ENCODE data around the gene SPOCK2. TPM values are rescaled to one million over a fixed set of nuclear protein-coding genes. Genes with fewer than 3 reads are reported as not detected.

SPOCK2 gene
- total RNA-seq, 1 experiment from 2014 or later, result 0.32 TPM

- H3K36me3 ChIP-seq (ENCODE audit: insufficient read depth, low read length, poor library complexity, severe bottlenecking), result no peaks in the 10 kb centered on the region
- no peak for TF ChIP-seq CTCF (conservative IDR thresholded peaks at IDR 0.05; ENCODE audit: low read depth, low read length)
- TF ChIP-seq EZH2 (IDR thresholded peaks at IDR 0.05; ENCODE audit: borderline replicate concordance, low read depth, low read length, poor library complexity, severe bottlenecking), result no peak
- H3K4me1 ChIP-seq (ENCODE audit: insufficient read depth, low read length, poor library complexity, severe bottlenecking), result peaks cover 7% of the 10 kb centered on the region
- H3K9me3 ChIP-seq (ENCODE audit: low read depth, low read length, poor library complexity, severe bottlenecking), result no peaks in the 10 kb centered on the region
- H3K27me3 ChIP-seq (replicated peaks; ENCODE audit: insufficient read depth, low read depth, low read length, poor library complexity), result no peaks in the 10 kb centered on the region
- ChIA-PET CTCF (interaction anchor here (0.9 kb wide), 1 partner anchor 18 kb away, joined by 5 read pairs; no protein-coding TSS in a partner anchor), POLR2A (ENCODE audit: low non-redundant PET) (interaction anchor here (0.5 kb wide), 1 partner anchor 144 kb away, joined by 14 read pairs; no protein-coding TSS in a partner anchor)
- no peak overlapping the region for H3K27ac ChIP-seq (ENCODE audit: low read depth, low read length, poor library complexity, severe bottlenecking)
- DNase-seq (ENCODE audit: low spot score), result peak; percentile 55
- intact Hi-C loops (cut with micrococcal nuclease; ENCODE audit: unreplicated experiment), result no loop called here
- no peak overlapping the region for H3K4me3 ChIP-seq (ENCODE audit: low read depth, low read length, poor library complexity, severe bottlenecking)
- BruUV-seq (replicated peaks), result no TSS peak
Observed at GRCh38 chr10:72066318-72067284, 21.8 kb downstream of the SPOCK2 start.

GRCh38 chr10:72065439-72066025 is 22.8 kb downstream of the SPOCK2 start:
- DNase-seq (ENCODE audit: low spot score), result no peak
- Histone ChIP-seq H3K27ac (ENCODE audit: low read depth, low read length, poor library complexity, severe bottlenecking) (no peak overlapping the region), H3K36me3 (ENCODE audit: insufficient read depth, low read length, poor library complexity, severe bottlenecking) (no peaks in the 10 kb centered on the region), H3K4me1 (ENCODE audit: insufficient read depth, low read length, poor library complexity, severe bottlenecking) (peaks cover 7% of the 10 kb centered on the region), H3K27me3 (replicated peaks; ENCODE audit: insufficient read depth, low read depth, low read length, poor library complexity) (no peaks in the 10 kb centered on the region), H3K9me3 (ENCODE audit: low read depth, low read length, poor library complexity, severe bottlenecking) (no peaks in the 10 kb centered on the region), H3K4me3 (ENCODE audit: low read depth, low read length, poor library complexity, severe bottlenecking) (no peak overlapping the region)
- intact Hi-C loops (cut with micrococcal nuclease; ENCODE audit: unreplicated experiment), result no loop called here
- TF ChIP-seq CTCF (conservative IDR thresholded peaks at IDR 0.05; ENCODE audit: low read depth, low read length), result no peak
- TF ChIP-seq EZH2 (IDR thresholded peaks at IDR 0.05; ENCODE audit: borderline replicate concordance, low read depth, low read length, poor library complexity, severe bottlenecking), result no peak
- POLR2A ChIA-PET (ENCODE audit: low non-redundant PET), result no interaction called here
- BruUV-seq (replicated peaks), result no TSS peak
- CTCF ChIA-PET, result no interaction called here

- Histone ChIP-seq H3K4me1 (ENCODE audit: insufficient read depth, low read length, poor library complexity, severe bottlenecking) (peaks cover 14% of the 10 kb centered on the region), H3K27ac (ENCODE audit: low read depth, low read length, poor library complexity, severe bottlenecking) (no peak overlapping the region), H3K4me3 (ENCODE audit: low read depth, low read length, poor library complexity, severe bottlenecking) (no peak overlapping the region), H3K27me3 (replicated peaks; ENCODE audit: insufficient read depth, low read depth, low read length, poor library complexity) (no peaks in the 10 kb centered on the region), H3K9me3 (ENCODE audit: low read depth, low read length, poor library complexity, severe bottlenecking) (no peaks in the 10 kb centered on the region), H3K36me3 (ENCODE audit: insufficient read depth, low read length, poor library complexity, severe bottlenecking) (no peaks in the 10 kb centered on the region)
- no TSS peak for BruUV-seq (replicated peaks)
- TF ChIP-seq EZH2 (IDR thresholded peaks at IDR 0.05; ENCODE audit: borderline replicate concordance, low read depth, low read length, poor library complexity, severe bottlenecking) (no peak), CTCF (conservative IDR thresholded peaks at IDR 0.05; ENCODE audit: low read depth, low read length) (no peak)
- ChIA-PET POLR2A (ENCODE audit: low non-redundant PET) (no interaction called here), CTCF (no interaction called here)
- no peak for DNase-seq (ENCODE audit: low spot score)
- intact Hi-C loops (cut with micrococcal nuclease; ENCODE audit: unreplicated experiment), result no loop called here
Observed at GRCh38 chr10:72063703-72064391, 24.5 kb downstream of the SPOCK2 start.
